Measurements from ENCODE around the gene CRY2.

The CRY2 gene

GRCh38 chr11:45927684-45928413 lies 80.6 kb downstream of the CRY2 start:
- Histone ChIP-seq H3K9me3 (ENCODE audit: control insufficient read depth, insufficient read depth, low read length) (no peaks in the 10 kb centered on the region), H3K27me3 (ENCODE audit: control insufficient read depth, insufficient read depth, low read length) (no peaks in the 10 kb centered on the region), H3K4me3 (ENCODE audit: low read depth, low read length) (no peak overlapping the region), H3K4me1 (ENCODE audit: control insufficient read depth, insufficient read depth, low read length) (no peaks in the 10 kb centered on the region), H3K36me3 (ENCODE audit: control insufficient read depth, insufficient read depth, low read length) (peaks cover 45% of the 10 kb centered on the region), H3K9ac (ENCODE audit: low read depth, low read length) (no peak overlapping the region)

GRCh38 chr11:45928535-45929215 lies 81.4 kb downstream of the CRY2 start:
- H3K36me3 ChIP-seq (ENCODE audit: control insufficient read depth, insufficient read depth, low read length) = peaks cover 51% of the 10 kb centered on the region
- H3K4me3 ChIP-seq (ENCODE audit: low read depth, low read length) = no peak overlapping the region
- no peaks in the 10 kb centered on the region for H3K4me1 ChIP-seq (ENCODE audit: control insufficient read depth, insufficient read depth, low read length)
- H3K9me3 ChIP-seq (ENCODE audit: control insufficient read depth, insufficient read depth, low read length) = no peaks in the 10 kb centered on the region
- no peaks in the 10 kb centered on the region for H3K27me3 ChIP-seq (ENCODE audit: control insufficient read depth, insufficient read depth, low read length)
- no peak overlapping the region for H3K9ac ChIP-seq (ENCODE audit: low read depth, low read length)

- no peaks in the 10 kb centered on the region for H3K4me1 ChIP-seq (ENCODE audit: control insufficient read depth, insufficient read depth, low read length)
- H3K9me3 ChIP-seq (ENCODE audit: control insufficient read depth, insufficient read depth, low read length) = no peaks in the 10 kb centered on the region
- peaks cover 47% of the 10 kb centered on the region for H3K36me3 ChIP-seq (ENCODE audit: control insufficient read depth, insufficient read depth, low read length)
- no peaks in the 10 kb centered on the region for H3K27me3 ChIP-seq (ENCODE audit: control insufficient read depth, insufficient read depth, low read length)
- H3K4me3 ChIP-seq (ENCODE audit: low read depth, low read length) = no peak overlapping the region
- H3K9ac ChIP-seq (ENCODE audit: low read depth, low read length) = peak overlapping the region; percentile 47
These were observed 82.3 kb downstream of the CRY2 start for GRCh38 chr11:45929486-45930030.

- Histone ChIP-seq H3K4me3 (ENCODE audit: low read depth, low read length) (no peak overlapping the region), H3K9ac (ENCODE audit: low read depth, low read length) (peak overlapping the region; percentile 47), H3K4me1 (ENCODE audit: control insufficient read depth, insufficient read depth, low read length) (no peaks in the 10 kb centered on the region), H3K36me3 (ENCODE audit: control insufficient read depth, insufficient read depth, low read length) (peaks cover 48% of the 10 kb centered on the region), H3K27me3 (ENCODE audit: control insufficient read depth, insufficient read depth, low read length) (no peaks in the 10 kb centered on the region), H3K9me3 (ENCODE audit: control insufficient read depth, insufficient read depth, low read length) (no peaks in the 10 kb centered on the region)
These were observed 82.9 kb downstream of the CRY2 start for GRCh38 chr11:45930031-45930794.

- Histone ChIP-seq H3K9ac (ENCODE audit: low read depth, low read length) (no peak overlapping the region), H3K36me3 (ENCODE audit: control insufficient read depth, insufficient read depth, low read length) (peaks cover 47% of the 10 kb centered on the region), H3K27me3 (ENCODE audit: control insufficient read depth, insufficient read depth, low read length) (no peaks in the 10 kb centered on the region), H3K4me1 (ENCODE audit: control insufficient read depth, insufficient read depth, low read length) (no peaks in the 10 kb centered on the region), H3K9me3 (ENCODE audit: control insufficient read depth, insufficient read depth, low read length) (no peaks in the 10 kb centered on the region), H3K4me3 (ENCODE audit: low read depth, low read length) (no peak overlapping the region)
These were observed 83.8 kb downstream of the CRY2 start for GRCh38 chr11:45930951-45931570.

GRCh38 chr11:45931739-45932138 lies 84.5 kb downstream of the CRY2 start:
- Histone ChIP-seq H3K4me1 (ENCODE audit: control insufficient read depth, insufficient read depth, low read length) (no peaks in the 10 kb centered on the region), H3K4me3 (ENCODE audit: low read depth, low read length) (no peak overlapping the region), H3K36me3 (ENCODE audit: control insufficient read depth, insufficient read depth, low read length) (peaks cover 42% of the 10 kb centered on the region), H3K9ac (ENCODE audit: low read depth, low read length) (no peak overlapping the region), H3K9me3 (ENCODE audit: control insufficient read depth, insufficient read depth, low read length) (no peaks in the 10 kb centered on the region), H3K27me3 (ENCODE audit: control insufficient read depth, insufficient read depth, low read length) (no peaks in the 10 kb centered on the region)

GRCh38 chr11:45932217-45932616 lies 84.9 kb downstream of the CRY2 start:
- Histone ChIP-seq H3K9ac (ENCODE audit: low read depth, low read length) (no peak overlapping the region), H3K4me1 (ENCODE audit: control insufficient read depth, insufficient read depth, low read length) (no peaks in the 10 kb centered on the region), H3K4me3 (ENCODE audit: low read depth, low read length) (no peak overlapping the region), H3K9me3 (ENCODE audit: control insufficient read depth, insufficient read depth, low read length) (no peaks in the 10 kb centered on the region), H3K27me3 (ENCODE audit: control insufficient read depth, insufficient read depth, low read length) (no peaks in the 10 kb centered on the region), H3K36me3 (ENCODE audit: control insufficient read depth, insufficient read depth, low read length) (peaks cover 40% of the 10 kb centered on the region)
